ENCODE data around the gene RRAD. TPM values are rescaled to one million over a fixed set of nuclear protein-coding genes. Genes with fewer than 3 reads are reported as not detected.

RRAD gene
- total RNA-seq, 1 experiment from 2014 or later, result 1.3 TPM

- CTCF ChIA-PET, result no interaction called here
- no TSS peak for BruUV-seq (replicated peaks)
- Mint-ChIP-seq H3K9me3 (ENCODE audit: low read depth, unreplicated experiment) (no peaks in the 10 kb centered on the region), H3K4me3 (ENCODE audit: low read depth, unreplicated experiment) (no peak overlapping the region), H3K27ac (ENCODE audit: unreplicated experiment) (no peak overlapping the region), H3K36me3 (ENCODE audit: insufficient read depth, unreplicated experiment) (peaks cover 54% of the 10 kb centered on the region), H3K27me3 (ENCODE audit: unreplicated experiment) (no peaks in the 10 kb centered on the region), H3K4me1 (ENCODE audit: low read depth, unreplicated experiment) (peaks cover 71% of the 10 kb centered on the region)
- intact Hi-C loops (cut with micrococcal nuclease; ENCODE audit: unreplicated experiment), result no loop called here
- TF ChIP-seq CTCF (IDR thresholded peaks at IDR 0.05; ENCODE audit: unreplicated experiment), result no peak
- no peak for DNase-seq
These were observed 6.7 kb upstream of the RRAD start for GRCh38 chr16:66932076-66932475.

DNA sequence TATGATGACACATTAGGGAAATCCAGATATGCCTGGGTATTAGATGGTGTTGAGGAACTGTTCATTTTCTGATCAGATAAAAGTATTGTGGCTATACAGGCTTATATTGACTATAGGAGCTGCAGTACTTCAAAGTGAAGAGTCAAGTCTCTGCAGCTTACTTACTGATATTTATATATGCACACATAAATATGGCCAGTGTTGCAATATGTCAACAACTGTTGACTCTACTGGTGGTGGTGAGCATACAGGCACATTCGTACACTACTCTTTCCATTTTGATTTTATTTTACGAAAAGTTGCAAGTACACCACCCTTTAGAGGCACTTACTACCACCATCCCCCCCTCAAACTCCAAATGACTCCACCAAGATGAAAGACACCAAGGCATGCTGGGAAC lies 6.3 kb upstream of the RRAD start:
- Mint-ChIP-seq H3K4me3 (ENCODE audit: low read depth, unreplicated experiment) (no peak overlapping the region), H3K36me3 (ENCODE audit: insufficient read depth, unreplicated experiment) (peaks cover 57% of the 10 kb centered on the region), H3K4me1 (ENCODE audit: low read depth, unreplicated experiment) (peaks cover 72% of the 10 kb centered on the region), H3K9me3 (ENCODE audit: low read depth, unreplicated experiment) (no peaks in the 10 kb centered on the region), H3K27ac (ENCODE audit: unreplicated experiment) (no peak overlapping the region), H3K27me3 (ENCODE audit: unreplicated experiment) (no peaks in the 10 kb centered on the region)
- CTCF ChIA-PET, result no interaction called here
- intact Hi-C loops (cut with micrococcal nuclease; ENCODE audit: unreplicated experiment), result no loop called here
- no TSS peak for BruUV-seq (replicated peaks)
- TF ChIP-seq CTCF (IDR thresholded peaks at IDR 0.05; ENCODE audit: unreplicated experiment), result no peak
- no peak for DNase-seq

DNA sequence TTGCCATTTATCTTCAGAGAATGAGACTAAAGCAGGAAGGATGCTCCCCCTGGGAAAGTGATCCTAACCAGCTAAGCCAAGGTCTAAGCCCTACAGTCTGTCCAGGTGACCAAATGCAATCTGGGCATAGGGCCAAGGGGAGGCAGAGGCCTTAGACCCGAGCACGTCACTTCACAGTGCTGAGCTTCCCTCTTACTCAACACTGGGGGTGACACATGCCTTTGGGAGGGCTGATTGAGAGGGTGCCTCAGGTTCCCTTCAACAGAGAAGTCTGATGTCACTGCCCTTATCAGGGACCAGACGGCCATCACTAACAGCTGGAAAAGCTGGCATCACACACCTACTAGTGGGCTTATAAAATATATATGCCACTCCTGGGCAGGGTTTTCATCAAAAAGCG lies 4.9 kb upstream of the RRAD start:
- no TSS peak for BruUV-seq (replicated peaks)
- intact Hi-C loops (cut with micrococcal nuclease; ENCODE audit: unreplicated experiment), result no loop called here
- H3K27ac Mint-ChIP-seq (ENCODE audit: unreplicated experiment), result peak overlapping the region; percentile 13
- H3K27me3 Mint-ChIP-seq (ENCODE audit: unreplicated experiment), result peaks cover 12% of the 10 kb centered on the region
- CTCF ChIA-PET, result interaction anchor here (0.5 to 0.6 kb wide), 3 partner anchors 28 to 111 kb away, joined by 4 to 5 read pairs (median 5); no protein-coding TSS in a partner anchor
- TF ChIP-seq CTCF (IDR thresholded peaks at IDR 0.05; ENCODE audit: unreplicated experiment), result no peak
- peaks cover 52% of the 10 kb centered on the region for H3K36me3 Mint-ChIP-seq (ENCODE audit: insufficient read depth, unreplicated experiment)
- H3K9me3 Mint-ChIP-seq (ENCODE audit: low read depth, unreplicated experiment), result no peaks in the 10 kb centered on the region
- H3K4me3 Mint-ChIP-seq (ENCODE audit: low read depth, unreplicated experiment), result no peak overlapping the region
- peaks cover 67% of the 10 kb centered on the region for H3K4me1 Mint-ChIP-seq (ENCODE audit: low read depth, unreplicated experiment)
- peak; percentile 84 for DNase-seq

GRCh38 chr16:66928702-66929388 lies 3.5 kb upstream of the RRAD start:
- peaks cover 41% of the 10 kb centered on the region for H3K36me3 Mint-ChIP-seq (ENCODE audit: insufficient read depth, unreplicated experiment)
- peak; percentile 49 for DNase-seq

More at GRCh38 chr16:66928702-66929388, 3.5 kb upstream of the RRAD start:
- intact Hi-C loops (cut with micrococcal nuclease; ENCODE audit: unreplicated experiment), result loop anchor here (2.0 kb wide), 1 partner anchor 34 kb away; no protein-coding TSS in a partner anchor
- peaks cover 64% of the 10 kb centered on the region for H3K4me1 Mint-ChIP-seq (ENCODE audit: low read depth, unreplicated experiment)
- CTCF ChIA-PET, result interaction anchor here (0.6 to 4.1 kb wide), 6 partner anchors 10 to 61 kb away, joined by 3 to 23 read pairs (median 3); partner anchors contain the start of gene CDH16
- no peak overlapping the region for H3K4me3 Mint-ChIP-seq (ENCODE audit: low read depth, unreplicated experiment)
- peak; percentile 23 for TF ChIP-seq CTCF (IDR thresholded peaks at IDR 0.05; ENCODE audit: unreplicated experiment)
- H3K27ac Mint-ChIP-seq (ENCODE audit: unreplicated experiment), result no peak overlapping the region
- H3K27me3 Mint-ChIP-seq (ENCODE audit: unreplicated experiment), result peaks cover 26% of the 10 kb centered on the region
- BruUV-seq (replicated peaks), result no TSS peak
- no peaks in the 10 kb centered on the region for H3K9me3 Mint-ChIP-seq (ENCODE audit: low read depth, unreplicated experiment)
